ENCODE measurements around the gene TMC1. TPM values are rescaled to one million over a fixed set of nuclear protein-coding genes. Genes with fewer than 3 reads are reported as not detected.
"Not testable (repeated sequence)": the region's sequence is repeated elsewhere in the genome, so short reads cannot be mapped to it uniquely, and the experiment has no call there.

The TMC1 gene
- total RNA-seq, 1 donor from 2014 or later: not detected

DNA sequence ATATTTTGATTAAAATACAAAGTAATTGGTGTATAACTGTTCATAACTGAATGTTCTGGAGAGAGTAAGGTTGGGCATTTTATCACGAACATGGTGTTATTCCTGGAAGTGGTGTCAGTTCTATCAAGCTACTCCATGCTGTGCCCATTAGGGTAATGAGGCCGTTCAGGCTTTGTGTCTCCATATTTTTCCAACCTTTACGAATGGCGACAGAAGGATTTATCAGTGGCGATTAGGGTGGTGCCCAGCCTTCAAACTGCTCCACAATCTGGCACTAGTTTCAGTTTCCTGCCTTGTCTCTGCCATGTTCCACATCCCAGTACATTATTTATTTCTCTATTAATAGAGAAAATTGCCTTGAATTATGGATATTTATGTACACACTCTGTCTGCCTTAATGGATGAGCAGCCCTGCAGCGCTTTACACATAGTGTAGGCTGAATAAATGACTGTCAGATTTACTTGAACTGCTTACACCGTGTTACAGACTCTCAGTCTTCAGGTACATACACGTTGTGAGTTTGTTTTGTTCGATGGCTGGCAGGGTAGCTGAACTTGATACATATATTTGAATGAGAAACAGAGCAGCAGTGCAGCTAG is 23.9 kb upstream of the TMC1 start:
- Histone ChIP-seq H3F3A (ENCODE audit: low read depth) (no peaks in the 10 kb centered on the region), H3K27ac (no peak overlapping the region), H4K20me1 (ENCODE audit: low read depth) (no peaks in the 10 kb centered on the region), H3K36me3 (no peaks in the 10 kb centered on the region), H3K9ac (no peak overlapping the region), H3K4me1 (peaks cover 9% of the 10 kb centered on the region), H2AFZ (replicated peaks) (no peak overlapping the region), H3K4me2 (no peak overlapping the region), H3K79me2 (ENCODE audit: low read depth) (no peaks in the 10 kb centered on the region), H3K27me3 (no peaks in the 10 kb centered on the region), H3K4me3 (no peak overlapping the region), H3K9me3 (ENCODE audit: low read depth) (no peaks in the 10 kb centered on the region)
- Mint-ChIP-seq H3K4me3 (no peak overlapping the region), H3K27ac (no peak overlapping the region), H3K4me1 (peaks cover 34% of the 10 kb centered on the region), H3K36me3 (no peaks in the 10 kb centered on the region), H3K27me3 (ENCODE audit: insufficient read depth, low read depth) (peaks cover 2% of the 10 kb centered on the region), H3K9me3 (peaks cover 2% of the 10 kb centered on the region)
- DNase-seq (ENCODE audit: low spot score): no peak
- TF ChIP-seq EZH2 (IDR thresholded peaks at IDR 0.05) (no peak), EZH2phosphoT487 (IDR thresholded peaks at IDR 0.05) (no peak)
- TF ChIP-seq, protein P1, sequence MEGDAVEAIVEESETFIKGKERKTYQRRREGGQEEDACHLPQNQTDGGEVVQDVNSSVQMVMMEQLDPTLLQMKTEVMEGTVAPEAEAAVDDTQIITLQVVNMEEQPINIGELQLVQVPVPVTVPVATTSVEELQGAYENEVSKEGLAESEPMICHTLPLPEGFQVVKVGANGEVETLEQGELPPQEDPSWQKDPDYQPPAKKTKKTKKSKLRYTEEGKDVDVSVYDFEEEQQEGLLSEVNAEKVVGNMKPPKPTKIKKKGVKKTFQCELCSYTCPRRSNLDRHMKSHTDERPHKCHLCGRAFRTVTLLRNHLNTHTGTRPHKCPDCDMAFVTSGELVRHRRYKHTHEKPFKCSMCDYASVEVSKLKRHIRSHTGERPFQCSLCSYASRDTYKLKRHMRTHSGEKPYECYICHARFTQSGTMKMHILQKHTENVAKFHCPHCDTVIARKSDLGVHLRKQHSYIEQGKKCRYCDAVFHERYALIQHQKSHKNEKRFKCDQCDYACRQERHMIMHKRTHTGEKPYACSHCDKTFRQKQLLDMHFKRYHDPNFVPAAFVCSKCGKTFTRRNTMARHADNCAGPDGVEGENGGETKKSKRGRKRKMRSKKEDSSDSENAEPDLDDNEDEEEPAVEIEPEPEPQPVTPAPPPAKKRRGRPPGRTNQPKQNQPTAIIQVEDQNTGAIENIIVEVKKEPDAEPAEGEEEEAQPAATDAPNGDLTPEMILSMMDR (IDR thresholded peaks at IDR 0.05): no peak

DNA sequence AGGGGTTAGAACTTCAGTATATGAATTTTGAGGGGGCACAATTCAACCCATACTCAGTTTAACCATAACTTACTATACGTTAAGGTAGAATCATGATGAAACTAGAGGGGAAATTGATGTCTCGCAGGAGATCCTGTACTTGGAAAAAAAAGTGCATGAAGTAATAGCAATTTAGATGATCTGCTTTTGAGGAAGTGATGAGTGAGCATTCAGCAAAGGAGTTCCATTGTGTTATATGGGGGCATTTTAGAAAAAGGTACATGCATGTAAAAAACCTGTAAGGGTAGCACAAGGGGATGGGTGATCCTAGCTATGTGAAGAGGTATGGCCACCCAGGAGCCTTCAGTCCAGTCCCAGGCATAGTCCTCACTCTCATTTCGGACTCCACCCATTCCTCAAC is 14.8 kb upstream of the TMC1 start:
- Histone ChIP-seq H3K9me3 (ENCODE audit: low read depth) (no peaks in the 10 kb centered on the region), H3K4me2 (no peak overlapping the region), H4K20me1 (ENCODE audit: low read depth) (no peaks in the 10 kb centered on the region), H3K4me3 (no peak overlapping the region), H3K9ac (no peak overlapping the region), H3K4me1 (no peaks in the 10 kb centered on the region), H3F3A (ENCODE audit: low read depth) (no peaks in the 10 kb centered on the region), H3K79me2 (ENCODE audit: low read depth) (no peaks in the 10 kb centered on the region), H3K27me3 (no peaks in the 10 kb centered on the region), H3K27ac (no peak overlapping the region), H2AFZ (replicated peaks) (no peak overlapping the region), H3K36me3 (no peaks in the 10 kb centered on the region)
- Mint-ChIP-seq H3K27ac (no peak overlapping the region), H3K9me3 (no peaks in the 10 kb centered on the region), H3K4me1 (no peaks in the 10 kb centered on the region), H3K36me3 (no peaks in the 10 kb centered on the region), H3K27me3 (ENCODE audit: insufficient read depth, low read depth) (no peaks in the 10 kb centered on the region), H3K4me3 (no peak overlapping the region)
- no peak for TF ChIP-seq EZH2 (IDR thresholded peaks at IDR 0.05)
- DNase-seq (ENCODE audit: low spot score): no peak

DNA sequence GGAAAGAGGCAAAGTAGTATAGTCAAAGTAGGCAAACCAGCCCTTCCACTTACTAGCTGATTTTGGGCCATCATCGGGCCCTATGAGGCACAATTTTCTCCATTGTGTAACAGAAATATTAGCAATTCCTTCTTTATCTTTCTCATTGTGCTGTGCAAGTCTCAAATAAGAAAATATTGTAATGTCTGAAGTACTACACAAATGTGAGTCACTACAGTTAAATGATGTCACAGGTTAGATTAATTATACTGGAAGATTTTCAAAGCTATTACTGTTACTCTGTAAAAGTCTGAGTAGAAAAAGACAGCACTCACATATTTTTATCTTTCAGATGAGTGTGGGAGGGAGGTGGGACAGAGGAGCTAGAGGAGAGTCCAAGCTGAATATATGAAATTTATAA is 12.4 kb upstream of the TMC1 start:
- H3K27me3 ChIP-seq: no peaks in the 10 kb centered on the region
- H3K9me3 ChIP-seq (ENCODE audit: low read depth): no peaks in the 10 kb centered on the region
- Mint-ChIP-seq H3K9me3 (no peaks in the 10 kb centered on the region), H3K4me3 (no peak overlapping the region), H3K4me1 (peaks cover 4% of the 10 kb centered on the region), H3K27me3 (ENCODE audit: insufficient read depth, low read depth) (peaks cover 2% of the 10 kb centered on the region), H3K36me3 (no peaks in the 10 kb centered on the region), H3K27ac (no peak overlapping the region)
- H4K20me1 ChIP-seq (ENCODE audit: low read depth): no peaks in the 10 kb centered on the region
- H3K36me3 ChIP-seq: no peaks in the 10 kb centered on the region
- H3F3A ChIP-seq (ENCODE audit: low read depth): no peaks in the 10 kb centered on the region
- no peak overlapping the region for H2AFZ ChIP-seq (replicated peaks)
- H3K4me2 ChIP-seq: no peak overlapping the region
- no peak overlapping the region for H3K4me3 ChIP-seq
- TF ChIP-seq EZH2 (IDR thresholded peaks at IDR 0.05): no peak
- TF ChIP-seq, protein P1 (IDR thresholded peaks at IDR 0.05): no peak
- no peak for TF ChIP-seq EZH2phosphoT487 (IDR thresholded peaks at IDR 0.05)
- no peak overlapping the region for H3K9ac ChIP-seq
- no peaks in the 10 kb centered on the region for H3K79me2 ChIP-seq (ENCODE audit: low read depth)
- no peak overlapping the region for H3K27ac ChIP-seq
- no peaks in the 10 kb centered on the region for H3K4me1 ChIP-seq
- no peak for DNase-seq (ENCODE audit: low spot score)

DNA sequence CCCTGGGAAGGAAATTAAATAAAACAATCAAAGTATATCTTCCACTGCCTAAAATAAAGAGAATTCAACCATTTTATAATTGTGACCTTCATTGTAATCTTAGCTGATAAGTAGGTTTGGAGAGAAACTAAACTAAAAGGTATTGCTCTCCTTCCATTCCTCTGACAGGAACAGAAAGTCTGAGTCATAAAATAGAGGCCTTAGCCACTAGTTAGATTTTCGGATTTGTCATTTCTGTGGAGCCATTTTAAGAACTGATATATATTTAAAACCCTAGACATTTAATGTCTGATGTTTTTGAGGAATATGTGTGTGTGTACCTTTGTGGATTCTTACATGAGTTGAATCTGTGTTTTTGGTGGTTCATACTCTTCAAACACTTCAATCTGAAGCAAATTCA is 11.8 kb upstream of the TMC1 start:
- Mint-ChIP-seq H3K27ac (no peak overlapping the region), H3K9me3 (no peaks in the 10 kb centered on the region), H3K4me1 (peaks cover 7% of the 10 kb centered on the region), H3K27me3 (ENCODE audit: insufficient read depth, low read depth) (peaks cover 2% of the 10 kb centered on the region), H3K36me3 (no peaks in the 10 kb centered on the region), H3K4me3 (no peak overlapping the region)
- no peak overlapping the region for H3K4me2 ChIP-seq
- no peaks in the 10 kb centered on the region for H3K27me3 ChIP-seq
- no peak overlapping the region for H3K9ac ChIP-seq
- H3K9me3 ChIP-seq (ENCODE audit: low read depth): no peaks in the 10 kb centered on the region
- no peaks in the 10 kb centered on the region for H3F3A ChIP-seq (ENCODE audit: low read depth)
- no peak for DNase-seq (ENCODE audit: low spot score)
- no peaks in the 10 kb centered on the region for H3K4me1 ChIP-seq
- H3K27ac ChIP-seq: no peak overlapping the region
- H4K20me1 ChIP-seq (ENCODE audit: low read depth): no peaks in the 10 kb centered on the region
- H3K36me3 ChIP-seq: no peaks in the 10 kb centered on the region
- no peak for TF ChIP-seq EZH2phosphoT487 (IDR thresholded peaks at IDR 0.05)
- TF ChIP-seq, protein P1 (IDR thresholded peaks at IDR 0.05): no peak
- no peak for TF ChIP-seq EZH2 (IDR thresholded peaks at IDR 0.05)
- H3K4me3 ChIP-seq: no peak overlapping the region
- H2AFZ ChIP-seq (replicated peaks): no peak overlapping the region
- no peaks in the 10 kb centered on the region for H3K79me2 ChIP-seq (ENCODE audit: low read depth)

DNA sequence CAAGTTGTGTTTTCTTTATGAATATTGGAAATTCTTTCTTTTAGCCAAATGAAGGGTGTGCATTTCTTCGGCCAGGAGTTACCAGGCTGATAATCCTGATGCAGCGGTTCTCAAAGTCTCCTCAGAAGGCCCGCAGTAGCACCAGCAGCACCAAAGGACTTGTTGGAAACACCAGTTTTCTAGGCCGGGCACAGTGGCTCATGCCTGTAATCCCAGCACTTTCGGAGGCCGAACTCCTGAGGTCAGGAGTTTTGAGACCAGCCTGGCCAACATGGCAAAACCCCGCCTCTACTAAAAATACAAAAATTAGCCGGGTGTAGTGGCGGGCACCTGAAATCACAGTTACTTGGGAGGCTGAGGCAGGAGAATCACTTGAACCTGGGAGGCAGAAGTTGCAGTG is 397 bp upstream of the TMC1 start:
- H3K4me1 ChIP-seq; H3K27ac Mint-ChIP-seq; H3K27ac ChIP-seq; H2AFZ ChIP-seq (replicated peaks); H3K9me3 Mint-ChIP-seq; H3K4me3 ChIP-seq; H3K36me3 Mint-ChIP-seq; H3F3A ChIP-seq (ENCODE audit: low read depth); H3K9me3 ChIP-seq (ENCODE audit: low read depth); H4K20me1 ChIP-seq (ENCODE audit: low read depth); H3K79me2 ChIP-seq (ENCODE audit: low read depth); DNase-seq (ENCODE audit: low spot score); H3K27me3 ChIP-seq; H3K36me3 ChIP-seq; H3K4me3 Mint-ChIP-seq; H3K4me2 ChIP-seq; H3K9ac ChIP-seq: not testable (repeated sequence)
- H3K4me1 Mint-ChIP-seq: peaks cover 20% of the 10 kb centered on the region
- peaks cover 11% of the 10 kb centered on the region for H3K27me3 Mint-ChIP-seq (ENCODE audit: insufficient read depth, low read depth)

Data from neural progenitor cell (in vitro differentiated cells).